Right lobe of liver (tissue), 6 donors: Measurements from ENCODE around the gene SNX11. TPM values are rescaled to one million over a fixed set of nuclear protein-coding genes. Genes with fewer than 3 reads are reported as not detected.
"Not testable (repeated sequence)": the region's sequence is repeated elsewhere in the genome, so short reads cannot be mapped to it uniquely, and the experiment has no call there.

Experiments
- ATAC-seq, 4 donors: fragments of 200-7000 bp; cut with Tn5 transposase; one replicate each; pipeline ENCODE4 v1.9.1; 2020; ENCODE audit warnings: mild to moderate bottlenecking in 4 of 4, moderate library complexity in 4 of 4
- DNase-seq, 3 donors: peaks; one replicate each; pipeline ENCODE4 v3.0.0-alpha.2; 2020
- H3K27ac ChIP-seq, 3 donors: fragments of 200-600 bp; one replicate each; pipeline ENCODE4 v1.8.0; 2022
- H3K27me3 ChIP-seq, 2 donors: fragments of 200-600 bp; one replicate each; pipeline ENCODE4 v1.8.0; 2022
- H3K36me3 ChIP-seq, 4 donors: fragments of 200-600 bp; sonication (generic) in 1 of 4; one replicate each; pipeline versions ENCODE4 v1.5.1 to v1.8.0; 2017 to 2022; ENCODE audit warnings: control low read depth in 1 of 4
- H3K4me1 ChIP-seq, 4 donors: fragments of 200-600 bp; sonication (generic) in 1 of 4; one replicate each; pipeline versions ENCODE4 v1.5.1 to v1.8.0; 2017 to 2022; ENCODE audit warnings: control low read depth in 1 of 4
- H3K4me3 ChIP-seq, 3 donors: fragments of 200-600 bp; one replicate each; pipeline ENCODE4 v1.8.0; 2022
- H3K9me3 ChIP-seq, 4 donors: fragments of 200-600 bp; sonication (generic) in 1 of 4; one replicate each; pipeline versions ENCODE4 v1.5.1 to v1.8.0; 2017 to 2022; ENCODE audit warnings: control low read depth in 1 of 4
- CTCF ChIP-seq, 4 donors: fragments of 200-600 bp in 3 of 4; fragments of 450-650 bp in 1 of 4; IDR thresholded peaks; one replicate each; pipeline versions ENCODE4 v1.5.1 to v1.8.0; 2016 to 2022; ENCODE audit warnings: antibody characterized with exemption in 4 of 4, mild to moderate bottlenecking in 2 of 4
- POLR2A ChIP-seq: fragments of 450-650 bp; IDR thresholded peaks from one replicate; pipeline ENCODE4 v1.6.1; 2017; ENCODE audit warnings: antibody characterized with exemption, mild to moderate bottlenecking
- WGBS: methylation state at CpG from one replicate; pipeline ENCODE4 v1.1.6; 2018; ENCODE audit warnings: low coverage, low lambda C conversion rate; ENCODE audit not compliant: insufficient coverage; ENCODE audit errors: missing lambda C conversion rate; 5-methylcytosine and 5-hydroxymethylcytosine counted together
- intact Hi-C, 2 donors: fragments of 100-400 bp; cut with DNase I; formaldehyde crosslinking; loops; one replicate each; pipeline versions ENCODE4 v1.11.2 to v1.14.1; 2022
- total RNA-seq, 6 experiments: library from RNA; depleted of rRNA in 2 of 6; stranded (reverse); fragments of >200 nt in 2 of 6; fragmentation: NEBNext Ultra II Directional in 3 of 6; extraction: Animal tissue kit (Norgen Biotek cat#: 25700) in 3 of 6; gene quantifications; one replicate each; pipeline versions ENCODE4 v1.1.0 to v1.2.4, GENCODE V29; 2016 to 2023
- donor health status: DM: no; HTN: yes; CAD: no.
- donor health status: DM: no; HTN: no; CAD: no.
- donor health status: DM: no; HTN: no; CAD: no.
- donor health status: DM: no; HTN: yes; CAD: no.
- donor health status: DM: no; HTN: yes; CAD: no.

The SNX11 gene
- total RNA-seq, 6 experiments from 2014 or later: 7.2 to 11.7 (median 9.2) TPM

- WGBS: 51% methylated on average over 7 of the region's 7 CpGs
- peak in 2 of 3 donors; percentile 57 to 79 for DNase-seq
- TF ChIP-seq POLR2A (no peak), CTCF (IDR thresholded peaks at IDR 0.05) (peak; percentile 74 to 96 (median 85))
- Histone ChIP-seq H3K9me3 (no peaks in the 10 kb centered on the region), H3K4me1 (peaks cover 0 to 11% (median 4%) of the 10 kb centered on the region in 4 donors), H3K4me3 (no peak overlapping the region), H3K27ac (no peak overlapping the region), H3K27me3 (no peaks in the 10 kb centered on the region), H3K36me3 (peaks cover 0 to 7% (median 2%) of the 10 kb centered on the region in 4 donors)
- ATAC-seq: peak; percentile 84 to 90 (median 88)
- intact Hi-C loops: loop anchor here (5.0 kb wide), 1 partner anchor 47 kb away; no protein-coding TSS in a partner anchor
Observed at GRCh38 chr17:48074322-48075081, 33.1 kb upstream of the SNX11 start.

GRCh38 chr17:48077152-48077551 is 30.4 kb upstream of the SNX11 start:
- DNase-seq, H3K27ac ChIP-seq, H3K27me3 ChIP-seq, intact Hi-C loops, H3K36me3 ChIP-seq, H3K4me1 ChIP-seq, ATAC-seq, H3K9me3 ChIP-seq, H3K4me3 ChIP-seq: not testable (repeated sequence)
- 86% methylated on average over 10 of the region's 10 CpGs for WGBS

- intact Hi-C loops: loop anchor here in 1 of 2 donors (5.0 kb wide), 1 partner anchor 50 kb away; no protein-coding TSS in a partner anchor
- 72% methylated on average over 3 of the region's 5 CpGs for WGBS
- no peaks in the 10 kb centered on the region for H3K27me3 ChIP-seq
- H3K27ac ChIP-seq: no peak overlapping the region
- no peaks in the 10 kb centered on the region for H3K9me3 ChIP-seq
- peaks cover 0 to 14% (median 0%) of the 10 kb centered on the region in 4 donors for H3K4me1 ChIP-seq
- no peaks in the 10 kb centered on the region for H3K36me3 ChIP-seq
- no peak for DNase-seq
- TF ChIP-seq POLR2A: no peak
- no peak for TF ChIP-seq CTCF (IDR thresholded peaks at IDR 0.05)
- ATAC-seq: no peak
- no peak overlapping the region for H3K4me3 ChIP-seq
Observed at GRCh38 chr17:48081858-48082257, 25.7 kb upstream of the SNX11 start.

GRCh38 chr17:48084932-48085331 is 22.6 kb upstream of the SNX11 start:
- TF ChIP-seq CTCF (IDR thresholded peaks at IDR 0.05): no peak
- TF ChIP-seq POLR2A: no peak
- Histone ChIP-seq H3K4me1 (peaks cover 0 to 12% (median 0%) of the 10 kb centered on the region in 4 donors), H3K36me3 (no peaks in the 10 kb centered on the region), H3K4me3 (no peak overlapping the region), H3K27me3 (no peaks in the 10 kb centered on the region), H3K27ac (no peak overlapping the region), H3K9me3 (no peaks in the 10 kb centered on the region)
- ATAC-seq (no peak), DNase-seq (no peak)
- intact Hi-C loops: loop anchor here in 1 of 2 donors (5.0 kb wide), 1 partner anchor 47 kb away; no protein-coding TSS in a partner anchor
- WGBS: 46% methylated on average over 2 of the region's 2 CpGs

GRCh38 chr17:48093341-48094045 is 14.1 kb upstream of the SNX11 start:
- Histone ChIP-seq H3K36me3 (no peaks in the 10 kb centered on the region), H3K27me3 (no peaks in the 10 kb centered on the region), H3K9me3 (no peaks in the 10 kb centered on the region), H3K27ac (no peak overlapping the region), H3K4me3 (no peak overlapping the region), H3K4me1 (no peaks in the 10 kb centered on the region)
- TF ChIP-seq POLR2A: no peak
- no peak for TF ChIP-seq CTCF (IDR thresholded peaks at IDR 0.05)
- 87% methylated on average over 9 of the region's 11 CpGs for WGBS
- intact Hi-C loops: no loop called here
- DNase-seq (no peak), ATAC-seq (no peak)
